HG03469 (cell line): Measurements from ENCODE around the gene DIAPH3.

Source experiments
- ATAC-seq: cut with Tn5 transposase; IDR thresholded peaks from one replicate; pipeline ENCODE4 v1.9.1; 2021; ENCODE audit warnings: mild to moderate bottlenecking, moderate library complexity, moderate number of reproducible peaks; ENCODE audit not compliant: unreplicated experiment

DIAPH3 gene

DNA sequence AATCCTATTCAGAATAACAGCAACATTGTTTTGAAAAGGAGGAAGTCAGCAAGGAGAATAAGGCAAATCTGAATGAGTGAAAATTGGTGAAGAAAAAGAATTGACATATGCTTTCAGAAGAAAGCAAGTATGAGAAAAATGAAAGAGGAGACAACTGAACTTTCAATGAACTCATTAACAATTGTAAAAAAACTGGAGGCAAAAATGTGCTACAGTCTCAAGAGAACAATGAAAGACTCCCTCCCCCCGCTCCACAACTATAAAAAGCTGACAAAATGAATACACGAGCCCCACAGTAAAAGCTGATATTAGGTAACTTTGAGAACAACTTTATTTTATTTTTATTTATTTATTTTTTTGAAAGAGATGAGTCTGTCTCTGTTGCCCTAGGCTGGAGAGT, 373.1 kb downstream of the DIAPH3 start:
- no peak for ATAC-seq

DNA sequence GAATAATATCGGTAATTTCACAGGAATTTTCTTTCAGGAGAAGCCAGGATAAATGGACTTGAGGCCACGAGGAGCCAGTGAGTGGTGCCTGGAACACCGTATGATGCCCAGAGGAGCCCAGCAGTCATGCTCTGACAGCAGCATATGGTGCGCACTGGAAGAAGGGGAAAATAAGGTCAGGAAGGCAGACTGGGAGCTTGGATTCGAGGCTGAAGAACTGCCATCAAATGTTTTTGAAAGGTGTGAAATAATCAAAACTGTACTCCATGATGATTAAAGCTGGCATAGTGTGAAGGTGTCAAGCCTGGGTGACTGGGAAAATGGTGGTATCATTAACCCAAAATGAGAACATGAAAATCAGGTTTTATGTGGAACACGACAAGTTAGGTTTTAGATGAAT, 374.2 kb downstream of the DIAPH3 start:
- no peak for ATAC-seq

DNA sequence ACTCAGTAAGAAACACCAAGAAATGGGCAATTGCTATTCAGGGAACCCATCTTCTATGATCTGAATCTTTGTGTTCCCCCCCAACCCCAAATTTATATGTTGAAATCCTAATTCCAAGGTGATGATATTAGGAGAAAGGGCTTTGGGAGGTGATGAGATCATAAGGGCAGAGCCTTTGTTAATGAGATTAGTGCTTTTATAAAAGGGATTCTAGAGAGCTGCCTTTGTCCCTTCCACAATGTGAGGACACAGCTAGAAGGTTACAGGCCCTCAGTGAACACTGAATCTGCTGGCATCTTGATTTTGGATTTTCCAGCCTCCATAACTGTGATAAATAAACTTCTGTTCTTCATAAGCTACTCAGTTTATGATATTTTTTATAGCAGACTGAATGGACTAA, 376.0 kb downstream of the DIAPH3 start:
- no peak for ATAC-seq

DNA sequence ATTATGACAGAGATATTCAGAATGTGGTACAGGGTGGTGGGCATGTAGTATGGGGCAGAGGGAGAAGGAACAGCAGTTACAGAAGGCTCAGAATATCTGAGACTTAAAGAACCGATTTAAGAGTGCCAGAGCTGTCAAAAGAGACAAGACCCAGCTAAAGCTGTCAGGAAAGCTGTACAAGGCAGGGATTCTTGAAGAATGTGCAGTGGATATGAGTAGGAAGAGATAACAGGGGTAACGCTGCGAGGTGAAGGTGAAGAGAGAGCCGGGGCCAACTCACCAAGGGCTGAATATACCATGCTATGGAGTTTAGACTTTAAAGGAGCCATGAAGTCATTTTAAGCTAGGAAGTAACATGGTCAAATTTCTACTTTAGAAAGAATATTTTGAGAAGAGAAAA, 381.0 kb downstream of the DIAPH3 start:
- ATAC-seq: no peak

GRCh38 chr13:59780058-59780457, 383.7 kb downstream of the DIAPH3 start:
- ATAC-seq: no peak

DNA sequence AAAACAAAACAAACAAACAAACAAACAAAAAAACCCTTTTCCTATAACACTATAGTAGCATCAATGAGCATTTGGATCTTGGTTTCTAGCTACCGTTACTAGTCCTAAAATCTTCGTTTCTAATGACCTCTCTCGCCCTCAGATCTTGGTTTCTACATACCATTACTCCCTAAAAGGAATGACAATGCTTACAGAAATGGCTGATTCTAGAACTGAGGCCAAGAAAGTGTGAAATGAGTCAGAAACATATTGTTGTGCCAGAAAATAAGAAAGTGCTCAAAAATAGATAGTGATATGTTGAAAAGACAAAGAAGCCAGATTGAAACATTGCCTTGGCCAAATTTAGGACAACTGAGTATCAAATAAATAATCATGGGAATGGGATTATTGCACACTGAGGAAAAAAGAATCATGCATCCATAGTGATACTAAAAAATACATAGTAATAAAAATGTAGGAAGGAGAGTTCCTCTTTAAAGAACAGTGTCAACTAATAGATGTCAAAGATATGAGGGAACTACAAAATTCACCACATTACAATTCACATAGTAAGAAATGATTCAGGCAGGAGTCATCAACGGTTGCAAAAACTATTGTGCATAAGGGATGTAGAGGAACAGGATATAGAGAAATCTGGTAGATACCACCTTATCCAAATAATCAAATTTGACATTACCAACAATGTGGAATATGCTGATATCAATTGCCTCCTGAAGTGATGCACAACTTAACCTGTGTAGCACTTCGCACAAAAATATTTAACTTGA, 386.6 kb downstream of the DIAPH3 start:
- ATAC-seq: peak; percentile 65

DNA sequence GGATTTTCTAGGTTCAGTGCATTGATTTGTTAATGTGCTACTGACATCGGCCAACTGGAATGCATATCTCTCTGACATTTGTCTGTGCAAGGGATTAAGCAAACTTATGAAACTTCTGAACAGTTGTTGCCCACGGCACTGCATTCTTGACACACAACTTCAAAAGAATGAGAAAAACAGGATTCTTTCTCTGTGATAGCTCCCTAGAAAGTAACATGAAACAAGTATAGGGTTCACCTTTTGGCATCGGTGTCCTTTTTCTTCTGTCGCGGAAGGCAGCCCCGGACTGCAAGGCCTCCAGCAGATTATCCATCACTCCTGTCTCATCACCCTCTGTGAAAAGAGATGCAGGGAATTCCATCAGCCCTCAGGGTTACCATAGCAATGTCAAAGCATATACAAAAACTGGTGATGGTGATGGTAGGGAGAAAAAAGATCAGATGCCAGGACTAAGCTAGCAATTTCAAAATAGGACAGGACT, 389.2 kb downstream of the DIAPH3 start:
- ATAC-seq: no peak

GRCh38 chr13:59771272-59771671, 392.5 kb downstream of the DIAPH3 start:
- no peak for ATAC-seq

GRCh38 chr13:59770451-59770850, 393.3 kb downstream of the DIAPH3 start:
- no peak for ATAC-seq

- no peak for ATAC-seq
Observed at GRCh38 chr13:59766236-59766635, 397.5 kb downstream of the DIAPH3 start.

- ATAC-seq: peak; percentile 45
Observed at GRCh38 chr13:59755632-59756290, 408.0 kb downstream of the DIAPH3 start.

- ATAC-seq: no peak
Observed at GRCh38 chr13:59754411-59754810, 409.3 kb downstream of the DIAPH3 start.

GRCh38 chr13:59750860-59751259, 412.9 kb downstream of the DIAPH3 start:
- no peak for ATAC-seq

DNA sequence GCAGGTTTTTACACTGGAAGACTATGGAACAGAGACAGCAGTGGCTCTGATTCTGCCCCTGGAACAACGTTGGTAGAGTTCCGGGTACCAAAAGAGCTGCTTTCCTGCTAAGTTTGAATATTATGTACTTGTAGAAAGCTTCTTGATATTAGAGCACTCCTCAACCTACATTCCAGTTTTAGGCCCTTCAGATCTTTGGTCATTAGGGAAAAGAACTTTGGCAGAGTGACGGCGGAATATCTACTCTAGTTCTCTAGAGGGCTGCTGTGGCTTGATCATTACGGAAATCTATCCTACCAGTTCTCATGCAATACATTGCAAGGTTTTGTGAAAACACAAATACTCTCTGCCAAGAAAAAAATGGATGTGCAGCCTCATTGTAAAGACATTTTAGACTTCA, 415.7 kb downstream of the DIAPH3 start:
- ATAC-seq: no peak

DNA sequence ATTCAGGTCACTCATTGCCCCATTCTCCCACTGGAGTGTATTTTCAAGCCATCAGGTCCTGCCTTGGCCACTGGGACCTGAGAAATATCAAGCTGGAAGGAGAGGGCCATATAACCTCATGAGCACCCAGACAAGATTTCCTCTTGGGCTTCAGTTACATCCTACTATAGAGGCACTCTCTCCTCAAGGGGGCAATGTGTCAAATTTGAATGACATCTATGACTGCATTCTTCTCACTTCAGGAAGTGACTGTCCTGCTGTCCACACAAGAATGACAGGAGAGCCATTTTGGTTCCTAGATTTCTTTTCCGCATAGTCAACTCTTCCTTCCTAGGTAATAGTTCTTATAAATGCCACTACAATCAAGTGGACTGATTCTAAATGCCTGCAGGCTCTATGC, 416.2 kb downstream of the DIAPH3 start:
- ATAC-seq: no peak

DNA sequence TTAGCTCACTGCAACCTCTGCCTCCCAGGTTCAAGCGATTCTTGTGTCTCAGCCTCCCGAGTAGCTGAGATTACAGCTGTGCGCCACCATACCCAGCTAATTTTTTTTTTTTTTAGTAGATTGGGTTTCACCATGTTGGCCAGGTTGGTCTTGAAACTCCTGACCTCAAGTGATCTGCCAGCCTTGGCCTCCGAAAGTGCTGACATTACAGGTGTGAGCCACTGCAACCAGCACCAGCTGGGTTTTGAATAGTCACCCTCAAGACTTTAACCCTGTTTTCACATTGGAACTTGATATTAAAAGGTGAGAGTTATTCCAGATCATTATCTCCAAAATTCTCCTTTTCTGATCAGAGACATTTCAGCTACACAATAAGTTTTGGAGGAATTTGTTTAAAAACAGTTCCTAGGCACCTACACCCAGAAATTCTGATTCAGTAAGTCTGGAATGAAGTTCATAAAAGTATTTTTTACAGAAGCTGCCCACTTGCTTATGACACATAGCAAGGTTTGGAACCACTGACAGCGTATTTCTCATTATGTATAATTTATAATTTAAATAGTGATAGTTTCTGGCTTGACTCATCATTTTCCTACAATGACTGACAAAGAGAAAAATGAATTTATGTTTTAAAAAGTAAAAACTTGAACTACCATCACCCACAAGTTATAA, 417.3 kb downstream of the DIAPH3 start:
- ATAC-seq: no peak

GRCh38 chr13:59745392-59745788, 418.3 kb downstream of the DIAPH3 start:
- ATAC-seq: no peak

- ATAC-seq: no peak
Observed at GRCh38 chr13:59744747-59745391, 418.9 kb downstream of the DIAPH3 start.

GRCh38 chr13:59743195-59743594, 420.5 kb downstream of the DIAPH3 start:
- no peak for ATAC-seq

- ATAC-seq: no peak
Observed at GRCh38 chr13:59742467-59742866, 421.3 kb downstream of the DIAPH3 start.

GRCh38 chr13:59738921-59739320, 424.8 kb downstream of the DIAPH3 start:
- ATAC-seq: no peak
